GM19397 (cell line): ENCODE data around the gene PCDH9.

Experiments
- ATAC-seq: cut with Tn5 transposase; IDR thresholded peaks from one replicate; pipeline ENCODE4 v1.9.1; 2021; ENCODE audit warnings: mild to moderate bottlenecking, moderate library complexity; ENCODE audit not compliant: unreplicated experiment

Gene PCDH9

GRCh38 chr13:66364346-66364745 is 865.8 kb downstream of the PCDH9 start:
- no peak for ATAC-seq

DNA sequence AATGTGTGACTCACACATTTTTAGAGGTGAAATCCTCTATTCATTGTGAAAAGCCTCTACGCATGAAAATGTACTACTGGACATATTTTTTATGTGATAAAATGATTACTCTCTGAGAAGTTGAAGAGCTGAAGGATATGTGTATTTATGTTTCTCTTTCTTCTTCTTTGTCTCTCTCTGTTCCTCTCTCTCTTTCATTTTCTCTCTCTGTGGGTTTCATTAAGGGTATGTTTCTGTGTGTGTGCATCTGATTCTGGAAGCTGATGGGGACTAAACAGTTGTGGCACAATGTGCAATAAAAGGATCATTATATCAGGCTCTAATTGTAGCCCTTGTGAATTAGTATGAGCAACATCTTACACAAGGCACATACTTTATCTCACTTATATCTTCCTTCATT is 867.7 kb downstream of the PCDH9 start:
- ATAC-seq = no peak

- peak; percentile 59 for ATAC-seq
Measured at GRCh38 chr13:66359910-66360552, 870.1 kb downstream of the PCDH9 start.

DNA sequence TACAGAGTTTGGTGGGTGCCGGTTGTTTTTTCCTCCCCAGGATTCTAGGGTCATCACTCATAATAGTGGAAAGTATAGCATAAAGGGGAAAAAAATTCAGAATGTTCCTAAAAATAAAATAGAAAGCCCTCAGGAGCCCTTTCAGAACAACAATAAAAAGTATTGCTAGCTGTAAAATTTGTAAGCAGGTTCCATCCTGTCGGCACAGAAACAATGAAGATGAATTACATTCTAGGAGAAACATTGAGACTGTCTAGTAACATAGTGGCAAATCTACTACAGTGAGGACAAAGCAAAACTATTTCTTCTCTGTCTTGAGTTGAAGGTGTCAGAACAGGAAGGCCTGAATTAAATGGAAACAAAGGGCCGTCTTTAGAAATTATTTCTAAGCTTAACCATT is 870.7 kb downstream of the PCDH9 start:
- ATAC-seq = no peak

GRCh38 chr13:66358564-66358963 is 871.6 kb downstream of the PCDH9 start:
- ATAC-seq = no peak

- no peak for ATAC-seq
Measured at GRCh38 chr13:66357463-66357862, 872.7 kb downstream of the PCDH9 start.

DNA sequence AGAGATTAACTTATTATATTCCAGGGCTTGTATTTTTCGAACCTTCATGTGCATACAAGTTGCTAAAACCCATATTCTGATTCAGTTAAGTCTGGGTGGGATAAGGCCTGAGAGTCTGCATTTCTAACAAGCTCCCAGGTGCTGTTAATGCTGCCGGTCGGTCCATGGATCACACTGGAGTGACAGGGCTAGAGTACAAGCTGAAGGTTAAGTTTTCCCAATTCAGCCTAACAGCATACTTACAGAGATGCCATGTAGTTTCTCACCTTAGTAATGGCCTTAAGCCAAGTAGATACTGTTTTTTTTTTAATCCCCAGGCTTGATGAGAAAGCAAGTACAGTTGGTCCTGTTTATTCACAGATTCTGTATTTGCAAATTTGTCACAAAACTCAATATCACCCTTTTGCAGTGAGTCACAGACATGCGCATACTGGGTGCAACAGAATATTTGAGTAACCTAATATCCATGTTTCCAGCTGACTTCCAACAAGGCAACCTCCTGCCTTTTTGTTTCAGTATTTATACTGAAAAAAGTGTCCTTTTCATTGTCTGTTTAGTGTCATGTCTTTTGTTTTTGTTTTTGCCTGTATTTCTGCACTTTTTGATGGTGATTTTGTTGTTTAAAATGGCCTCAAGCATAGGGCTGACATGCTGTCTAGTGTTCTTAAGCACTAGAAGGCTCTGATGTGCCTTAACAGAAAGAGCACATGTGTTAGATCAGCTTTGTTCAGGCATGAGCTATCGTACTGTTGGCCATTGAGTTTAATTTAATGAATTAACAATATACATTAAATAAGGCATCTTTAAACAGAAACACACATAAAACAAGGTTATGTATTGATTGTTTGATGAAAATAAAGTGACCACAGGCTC is 875.0 kb downstream of the PCDH9 start:
- ATAC-seq = no peak

GRCh38 chr13:66353664-66354063 is 876.5 kb downstream of the PCDH9 start:
- no peak for ATAC-seq

DNA sequence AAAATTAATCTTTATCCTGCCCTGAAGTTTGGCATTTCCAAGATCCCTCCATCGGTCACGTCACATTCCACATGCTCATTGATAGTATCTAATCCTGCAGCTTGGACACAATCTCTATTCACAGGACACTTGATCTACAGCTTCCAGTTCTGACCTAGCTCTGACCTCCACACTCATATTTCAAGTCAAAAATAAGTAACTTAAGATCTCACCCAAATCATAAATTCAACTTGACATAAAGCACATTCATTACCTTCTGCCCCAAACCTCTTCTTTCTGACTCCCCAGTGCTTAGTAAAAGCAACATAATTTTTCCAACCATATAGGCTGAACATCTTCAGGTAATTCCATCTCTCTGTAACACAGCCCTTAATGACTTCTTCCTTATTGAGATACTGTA is 880.2 kb downstream of the PCDH9 start:
- ATAC-seq = no peak

GRCh38 chr13:66348745-66349690 is 881.1 kb downstream of the PCDH9 start:
- ATAC-seq = no peak

DNA sequence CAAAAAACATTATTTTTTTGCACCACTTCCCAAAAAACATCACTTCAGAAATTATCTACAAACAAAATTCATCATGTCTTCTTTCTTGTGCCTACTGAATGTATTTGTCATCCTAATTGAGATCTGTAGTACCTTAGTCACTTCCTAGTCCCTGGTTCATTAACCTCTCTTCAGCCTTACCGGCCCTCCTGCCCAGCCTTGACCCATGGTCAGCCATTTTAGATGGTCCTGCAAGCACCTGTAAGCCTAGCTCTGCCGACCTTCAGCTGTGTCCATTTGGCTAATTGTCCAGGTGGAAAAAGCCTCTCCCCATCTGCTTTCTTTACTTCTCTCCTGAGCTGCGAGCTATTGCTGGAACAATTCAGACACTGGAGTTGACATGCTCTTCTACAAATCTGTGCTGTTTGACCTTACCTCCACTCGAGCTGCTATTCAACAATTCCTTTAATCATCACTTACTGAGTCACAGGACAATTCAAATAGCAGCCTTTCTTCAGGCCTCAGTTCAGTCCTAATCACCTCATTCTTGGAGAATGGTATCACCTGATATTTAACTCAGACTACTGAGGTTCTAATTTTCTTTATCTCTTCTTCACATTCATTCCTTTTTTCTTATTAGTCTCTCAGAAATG is 882.5 kb downstream of the PCDH9 start:
- ATAC-seq = no peak

DNA sequence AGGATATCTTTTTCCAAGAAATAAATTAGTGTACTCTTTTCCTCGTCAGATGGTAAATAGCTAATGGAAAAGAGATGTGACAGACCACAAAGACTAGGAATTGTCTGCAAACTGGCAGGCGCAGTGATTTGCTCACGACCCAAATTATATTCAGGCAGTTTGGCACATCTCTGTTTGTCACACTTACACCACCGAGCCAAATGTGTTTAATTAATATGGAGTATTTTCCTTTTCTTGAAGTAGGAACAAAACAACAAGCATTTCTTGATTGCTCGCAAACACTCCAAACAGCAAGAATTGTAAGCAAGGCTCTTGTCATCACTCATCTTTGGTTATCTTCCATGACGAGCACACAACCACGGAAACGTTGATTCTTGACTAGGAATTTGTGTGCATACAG is 884.2 kb downstream of the PCDH9 start:
- ATAC-seq = no peak

DNA sequence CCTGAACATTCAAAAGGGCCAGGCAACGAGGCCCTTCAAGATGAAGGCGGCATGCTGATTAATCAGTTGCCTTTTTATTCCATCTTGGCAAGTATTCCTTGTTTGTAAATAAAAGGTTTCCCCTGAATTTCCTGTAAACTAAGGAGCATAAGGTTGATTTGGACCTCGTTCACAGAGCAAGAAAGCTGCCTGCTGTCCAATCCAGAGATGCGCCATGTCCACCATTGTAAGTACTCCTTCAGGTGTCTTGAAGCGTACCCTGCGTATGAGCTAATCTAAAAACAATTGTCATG is 884.7 kb downstream of the PCDH9 start:
- ATAC-seq = no peak

DNA sequence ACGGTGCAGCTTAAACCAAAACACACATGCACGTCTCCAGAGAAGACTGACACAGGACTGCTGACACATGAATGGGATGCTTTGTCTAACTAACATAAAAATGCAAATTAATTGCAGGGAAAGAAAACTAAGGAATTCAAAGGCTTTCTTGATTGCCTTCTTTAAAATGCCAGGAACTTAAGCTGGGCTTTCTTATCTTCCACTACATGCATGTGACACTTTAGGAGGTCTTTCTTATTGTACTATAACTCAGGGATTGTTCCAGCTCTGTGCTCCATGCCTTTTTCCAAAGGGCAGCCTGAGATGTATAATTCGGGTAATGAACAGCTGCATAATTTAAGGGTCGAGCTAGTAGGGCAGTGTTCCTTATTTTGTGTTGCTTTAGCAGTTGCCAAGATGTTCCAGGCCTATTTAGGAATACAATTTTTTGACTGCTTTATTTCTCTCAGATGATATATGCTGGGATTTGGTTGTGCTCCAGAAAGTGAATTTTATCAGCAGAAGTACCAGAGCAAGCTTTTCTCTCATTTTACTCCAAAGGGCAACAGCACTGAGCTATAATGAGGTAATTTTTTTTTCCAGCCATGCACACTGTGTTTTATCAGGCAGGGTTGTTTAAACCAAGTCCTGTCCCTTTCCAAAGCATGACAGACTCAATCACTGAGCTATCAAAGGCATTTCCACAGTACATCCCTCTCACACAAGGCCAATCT is 885.2 kb downstream of the PCDH9 start:
- ATAC-seq = no peak

DNA sequence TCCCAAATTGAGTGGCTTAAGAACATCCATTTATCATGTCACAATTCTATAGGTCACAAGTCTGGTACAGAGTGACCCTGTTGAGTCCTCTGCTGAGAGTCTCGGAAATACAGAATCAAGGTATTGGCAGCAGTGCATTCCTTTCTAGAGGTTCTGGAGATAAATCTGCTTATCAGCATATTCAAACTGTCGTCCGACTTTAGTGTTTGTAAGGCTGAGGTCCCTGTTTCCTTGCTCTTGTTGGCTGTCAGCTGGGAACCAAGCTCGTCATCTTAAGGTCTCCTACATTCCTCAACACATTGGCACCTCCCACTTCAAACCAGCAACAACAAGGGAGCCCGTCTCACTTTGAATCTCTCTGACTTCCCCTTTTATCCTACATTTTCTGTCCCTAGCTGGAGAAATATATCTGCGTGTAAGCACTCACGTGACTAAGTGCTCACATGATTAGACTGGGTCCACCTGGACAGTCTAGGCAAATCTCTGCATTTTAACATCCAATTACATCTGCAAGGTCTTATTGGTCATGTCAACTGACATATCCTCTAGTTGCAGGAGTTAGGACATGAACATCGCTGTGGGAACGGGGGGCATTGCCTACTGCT is 886.8 kb downstream of the PCDH9 start:
- ATAC-seq = no peak

DNA sequence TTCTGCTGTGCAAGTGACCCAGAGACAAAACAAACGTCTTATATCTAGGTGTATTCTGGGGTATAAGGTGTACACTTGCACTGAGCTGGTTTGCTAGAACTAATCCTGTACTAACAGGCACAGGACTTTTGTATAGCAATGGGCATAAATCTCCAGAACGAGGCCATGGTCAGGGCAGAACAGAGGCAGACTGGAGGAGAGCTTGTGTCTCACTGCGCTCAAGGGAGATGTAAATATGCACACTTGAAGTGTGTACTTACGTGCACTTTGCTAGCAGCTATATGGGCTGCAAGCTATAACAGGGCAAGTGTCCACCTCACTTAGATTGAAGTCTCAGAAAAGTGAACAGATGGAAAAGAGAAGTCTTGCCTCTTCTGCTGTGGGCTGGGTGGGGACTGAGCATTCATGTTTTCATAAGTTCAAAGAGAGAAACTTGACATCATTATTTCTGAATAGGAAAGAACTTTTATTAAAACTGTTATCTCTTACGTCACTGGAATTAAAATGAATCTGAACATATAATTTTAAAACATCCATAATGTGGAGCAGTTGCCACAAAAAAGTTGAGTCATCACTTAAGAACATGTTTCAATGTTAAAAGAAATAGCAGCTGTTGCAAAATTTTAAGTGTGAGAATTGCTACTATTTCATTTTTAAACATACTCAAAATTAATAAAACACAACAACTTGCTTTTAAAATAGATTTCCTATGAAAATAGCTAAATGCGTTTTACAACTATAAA is 888.3 kb downstream of the PCDH9 start:
- ATAC-seq = no peak

DNA sequence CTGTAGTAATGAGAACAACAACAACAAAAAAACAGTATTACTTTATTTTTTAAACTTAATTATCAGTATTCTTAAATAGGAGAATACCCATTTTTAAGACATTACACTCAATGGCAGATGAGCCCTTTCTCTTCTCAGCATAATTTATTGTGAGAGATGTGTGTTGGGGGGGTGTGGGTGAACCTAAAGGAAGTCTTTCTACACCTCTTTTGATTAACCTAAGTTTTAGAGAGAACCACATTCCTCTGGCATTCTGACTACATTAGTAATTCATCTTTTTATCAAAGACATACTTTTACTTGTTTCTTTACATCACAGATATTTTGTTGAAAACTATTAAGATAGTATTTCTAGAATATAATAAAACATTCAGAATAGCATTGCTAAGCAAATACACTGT is 890.9 kb downstream of the PCDH9 start:
- ATAC-seq = no peak

GRCh38 chr13:66338542-66338941 is 891.6 kb downstream of the PCDH9 start:
- ATAC-seq = no peak

DNA sequence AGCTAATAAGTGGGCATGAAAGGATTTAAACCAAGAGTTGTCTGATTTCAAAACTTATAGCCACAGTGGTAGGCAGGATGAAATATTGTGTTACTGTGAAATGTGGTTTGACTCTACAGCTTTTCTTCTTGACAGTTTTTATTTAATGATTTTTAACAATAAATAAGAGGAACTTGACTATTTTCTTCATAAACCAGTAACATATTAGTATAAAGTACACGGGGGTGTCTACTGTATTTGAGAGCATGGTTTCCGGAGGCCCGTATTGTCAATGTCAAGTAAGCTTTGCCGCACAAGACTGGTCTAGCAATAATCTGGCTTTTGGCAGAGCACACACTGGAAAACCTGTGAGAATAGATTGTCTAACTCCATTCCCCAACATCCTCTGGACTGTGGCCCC is 894.5 kb downstream of the PCDH9 start:
- no peak for ATAC-seq
